ENCODE results near the gene BZW2.

- no peak for TF ChIP-seq POLR2A (IDR thresholded peaks at IDR 0.05)
- TF ChIP-seq, protein P1, sequence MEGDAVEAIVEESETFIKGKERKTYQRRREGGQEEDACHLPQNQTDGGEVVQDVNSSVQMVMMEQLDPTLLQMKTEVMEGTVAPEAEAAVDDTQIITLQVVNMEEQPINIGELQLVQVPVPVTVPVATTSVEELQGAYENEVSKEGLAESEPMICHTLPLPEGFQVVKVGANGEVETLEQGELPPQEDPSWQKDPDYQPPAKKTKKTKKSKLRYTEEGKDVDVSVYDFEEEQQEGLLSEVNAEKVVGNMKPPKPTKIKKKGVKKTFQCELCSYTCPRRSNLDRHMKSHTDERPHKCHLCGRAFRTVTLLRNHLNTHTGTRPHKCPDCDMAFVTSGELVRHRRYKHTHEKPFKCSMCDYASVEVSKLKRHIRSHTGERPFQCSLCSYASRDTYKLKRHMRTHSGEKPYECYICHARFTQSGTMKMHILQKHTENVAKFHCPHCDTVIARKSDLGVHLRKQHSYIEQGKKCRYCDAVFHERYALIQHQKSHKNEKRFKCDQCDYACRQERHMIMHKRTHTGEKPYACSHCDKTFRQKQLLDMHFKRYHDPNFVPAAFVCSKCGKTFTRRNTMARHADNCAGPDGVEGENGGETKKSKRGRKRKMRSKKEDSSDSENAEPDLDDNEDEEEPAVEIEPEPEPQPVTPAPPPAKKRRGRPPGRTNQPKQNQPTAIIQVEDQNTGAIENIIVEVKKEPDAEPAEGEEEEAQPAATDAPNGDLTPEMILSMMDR (IDR thresholded peaks at IDR 0.05) = no peak
Observed at GRCh38 chr7:16627236-16627635, 18.7 kb upstream of the BZW2 start.
